CD4-positive, CD25-positive, alpha-beta regulatory T cell (primary cell): Measurements from ENCODE around the gene CPS1. TPM values are rescaled to one million over a fixed set of nuclear protein-coding genes. Genes with fewer than 3 reads are reported as not detected.
A peak's percentile ranks its signal among the peaks of the same experiment; 100 is the strongest.

Experiments
- ATAC-seq, 2 donors: fragments of 150-1000 bp; cut with Tn5 transposase; one replicate each; pipeline ENCODE4 v1.10.0; 2021; ENCODE audit warnings: low read depth in 2 of 2, moderate number of reproducible peaks in 2 of 2, moderate library complexity in 1 of 2
- DNase-seq, 3 donors: peaks; one replicate each; pipeline versions ENCODE4 v3.0.0 to v3.0.0-alpha.2; 2012 to 2022; ENCODE audit warnings: mixed read lengths in 1 of 3
- H3K27ac ChIP-seq: one replicate; pipeline ENCODE4 v1.7.0; 2013; ENCODE audit warnings: mild to moderate bottlenecking, low read length; ENCODE audit not compliant: insufficient read depth, poor library complexity, severe bottlenecking
- H3K27me3 ChIP-seq: one replicate; pipeline ENCODE4 v1.7.0; 2013; ENCODE audit warnings: low read length; ENCODE audit not compliant: control insufficient read depth, insufficient read depth
- H3K36me3 ChIP-seq: one replicate; pipeline ENCODE4 v1.7.0; 2013; ENCODE audit warnings: mild to moderate bottlenecking, low read length, moderate library complexity; ENCODE audit not compliant: control insufficient read depth, insufficient read depth
- H3K4me1 ChIP-seq: 2 replicates; pipeline ENCODE4 v1.7.0; 2013; ENCODE audit warnings: mild to moderate bottlenecking, low read length; ENCODE audit not compliant: insufficient read depth, control insufficient read depth, poor library complexity, severe bottlenecking
- H3K4me3 ChIP-seq: one replicate; pipeline ENCODE4 v1.7.0; 2013; ENCODE audit warnings: low read depth, mild to moderate bottlenecking, low read length, moderate library complexity
- H3K9me3 ChIP-seq, 2 experiments: 1 replicate in 1 of 2; 2 replicates in 1 of 2; pipeline ENCODE4 v1.7.0; 2013; ENCODE audit warnings: low read length in 2 of 2, mild to moderate bottlenecking in 1 of 2, moderate library complexity in 1 of 2; ENCODE audit not compliant: control insufficient read depth in 2 of 2
- H3K27ac Mint-ChIP-seq, 3 donors: one replicate each; pipeline ENCODE4 v1.8.0; 2020 to 2022; ENCODE audit warnings: mild to moderate bottlenecking in 3 of 3, mixed read lengths in 3 of 3, moderate library complexity in 2 of 3
- H3K27me3 Mint-ChIP-seq: one replicate; pipeline ENCODE4 v1.8.0; 2022; ENCODE audit warnings: mild to moderate bottlenecking, mixed read lengths
- H3K36me3 Mint-ChIP-seq: one replicate; pipeline ENCODE4 v1.8.0; 2020; ENCODE audit warnings: mixed read lengths
- H3K4me1 Mint-ChIP-seq, 4 donors: one replicate each; pipeline ENCODE4 v1.8.0; 2020 to 2022; ENCODE audit warnings: mixed read lengths in 4 of 4, mild to moderate bottlenecking in 1 of 4
- H3K4me3 Mint-ChIP-seq, 4 donors: one replicate each; pipeline ENCODE4 v1.8.0; 2020 to 2022; ENCODE audit warnings: mild to moderate bottlenecking in 4 of 4, mixed read lengths in 4 of 4, moderate library complexity in 3 of 4
- H3K9me3 Mint-ChIP-seq, 7 donors: one replicate each; pipeline ENCODE4 v1.8.0; 2020 to 2022; ENCODE audit warnings: mixed read lengths in 7 of 7, mild to moderate bottlenecking in 3 of 7, moderate library complexity in 2 of 7
- polyA plus RNA-seq, 4 donors: library from polyadenylated mRNA; unstranded; fragments of 300-500 nt; fragmentation: Illumina TruSeq; gene quantifications; one replicate each; pipeline ENCODE4 v1.2.3, GENCODE V29; 2021
- total RNA-seq: library from RNA; stranded (reverse); gene quantifications from one replicate; pipeline ENCODE4 v1.2.3, GENCODE V29; 2022

Gene CPS1
- total and polyA plus RNA-seq, 5 donors from 2014 or later: 0.59 TPM; not detected in 4

GRCh38 chr2:210617318-210617717 is 60.9 kb downstream of the CPS1 start:
- no peak for DNase-seq
- H3K4me3 ChIP-seq: no peak overlapping the region
- Mint-ChIP-seq H3K4me1 (no peaks in the 10 kb centered on the region), H3K4me3 (no peak overlapping the region), H3K36me3 (no peaks in the 10 kb centered on the region), H3K27ac (no peak overlapping the region), H3K27me3 (no peaks in the 10 kb centered on the region), H3K9me3 (peaks cover 0 to 3% (median 0%) of the 10 kb centered on the region in 7 donors)
- H3K4me1 ChIP-seq: no peaks in the 10 kb centered on the region
- no peak for ATAC-seq
- no peaks in the 10 kb centered on the region for H3K27me3 ChIP-seq
- no peaks in the 10 kb centered on the region for H3K9me3 ChIP-seq
- no peaks in the 10 kb centered on the region for H3K36me3 ChIP-seq
- no peak overlapping the region for H3K27ac ChIP-seq

DNA sequence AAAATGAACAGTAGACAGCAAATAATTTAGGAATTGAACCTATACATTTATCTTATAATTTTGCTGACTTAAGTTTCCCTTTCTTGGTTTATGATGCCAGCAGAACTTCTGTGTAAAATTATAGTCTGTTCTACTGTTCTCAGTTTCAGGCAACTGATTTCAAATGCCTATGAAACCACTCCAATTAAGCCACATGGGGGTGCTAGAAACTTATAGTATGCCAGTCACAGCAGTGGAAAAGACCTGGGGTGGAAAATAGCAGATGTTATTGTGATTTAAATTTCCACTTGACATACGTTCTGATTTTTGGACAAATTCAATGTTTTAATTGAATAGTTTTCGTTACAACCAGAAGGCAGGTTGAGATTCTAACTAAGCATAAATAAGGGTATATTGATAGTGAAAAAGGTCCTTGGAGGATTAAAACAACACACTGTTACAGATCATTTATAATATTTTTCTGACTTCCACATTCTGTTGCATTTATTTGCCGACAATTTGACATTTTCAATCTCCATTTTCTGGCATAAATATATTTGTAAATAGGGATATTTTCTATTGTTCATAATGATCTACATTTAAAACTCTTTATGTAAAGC is 61.4 kb downstream of the CPS1 start:
- no peak overlapping the region for H3K27ac Mint-ChIP-seq
- peak in 1 of 3 donors; percentile 8 for DNase-seq

GRCh38 chr2:210620456-210620855 is 64.1 kb downstream of the CPS1 start:
- no peaks in the 10 kb centered on the region for H3K9me3 ChIP-seq
- Mint-ChIP-seq H3K27me3 (no peaks in the 10 kb centered on the region), H3K4me3 (no peak overlapping the region), H3K36me3 (no peaks in the 10 kb centered on the region), H3K4me1 (no peaks in the 10 kb centered on the region), H3K27ac (no peak overlapping the region), H3K9me3 (no peaks in the 10 kb centered on the region)
- no peaks in the 10 kb centered on the region for H3K27me3 ChIP-seq
- no peak for ATAC-seq
- no peak overlapping the region for H3K4me3 ChIP-seq
- DNase-seq: no peak
- H3K27ac ChIP-seq: no peak overlapping the region
- H3K4me1 ChIP-seq: no peaks in the 10 kb centered on the region
- no peaks in the 10 kb centered on the region for H3K36me3 ChIP-seq

More for the DNA sequence above, 61.4 kb downstream of the CPS1 start:
- no peaks in the 10 kb centered on the region for H3K27me3 Mint-ChIP-seq
- no peaks in the 10 kb centered on the region for H3K4me1 Mint-ChIP-seq
- H3K36me3 Mint-ChIP-seq: no peaks in the 10 kb centered on the region
- H3K4me3 Mint-ChIP-seq: no peak overlapping the region
- H3K27ac ChIP-seq: no peak overlapping the region
- H3K36me3 ChIP-seq: no peaks in the 10 kb centered on the region
- no peak for ATAC-seq
- H3K4me3 ChIP-seq: no peak overlapping the region
- H3K4me1 ChIP-seq: no peaks in the 10 kb centered on the region
- H3K9me3 ChIP-seq: no peaks in the 10 kb centered on the region
- peaks cover 0 to 3% (median 0%) of the 10 kb centered on the region in 7 donors for H3K9me3 Mint-ChIP-seq
- no peaks in the 10 kb centered on the region for H3K27me3 ChIP-seq

GRCh38 chr2:210623506-210623905 is 67.1 kb downstream of the CPS1 start:
- Mint-ChIP-seq H3K36me3 (no peaks in the 10 kb centered on the region), H3K4me1 (no peaks in the 10 kb centered on the region), H3K4me3 (no peak overlapping the region), H3K9me3 (no peaks in the 10 kb centered on the region), H3K27ac (no peak overlapping the region), H3K27me3 (no peaks in the 10 kb centered on the region)
- H3K27ac ChIP-seq: no peak overlapping the region
- H3K4me1 ChIP-seq: no peaks in the 10 kb centered on the region
- DNase-seq (no peak), ATAC-seq (no peak)
- no peak overlapping the region for H3K4me3 ChIP-seq
- no peaks in the 10 kb centered on the region for H3K27me3 ChIP-seq
- no peaks in the 10 kb centered on the region for H3K9me3 ChIP-seq
- no peaks in the 10 kb centered on the region for H3K36me3 ChIP-seq

DNA sequence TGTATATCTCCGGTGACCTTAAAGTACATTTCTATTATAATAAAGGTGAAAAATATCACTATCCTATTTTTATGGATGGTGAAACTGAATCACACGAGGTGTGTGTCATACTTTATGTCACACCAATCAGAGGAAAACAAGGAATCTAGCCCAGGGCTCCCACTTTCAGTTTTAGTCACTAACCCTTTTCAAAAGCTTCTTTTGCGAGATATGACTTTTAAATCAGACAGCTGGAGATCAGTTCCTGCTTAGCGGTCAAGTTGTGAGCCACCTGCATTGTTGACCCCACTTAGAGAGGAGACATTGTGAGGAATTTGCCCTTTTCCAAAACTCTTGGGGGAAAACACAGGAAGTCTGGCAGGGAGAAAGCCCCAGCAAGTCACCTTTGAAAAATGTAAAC is 70.5 kb downstream of the CPS1 start:
- ATAC-seq: no peak

DNA sequence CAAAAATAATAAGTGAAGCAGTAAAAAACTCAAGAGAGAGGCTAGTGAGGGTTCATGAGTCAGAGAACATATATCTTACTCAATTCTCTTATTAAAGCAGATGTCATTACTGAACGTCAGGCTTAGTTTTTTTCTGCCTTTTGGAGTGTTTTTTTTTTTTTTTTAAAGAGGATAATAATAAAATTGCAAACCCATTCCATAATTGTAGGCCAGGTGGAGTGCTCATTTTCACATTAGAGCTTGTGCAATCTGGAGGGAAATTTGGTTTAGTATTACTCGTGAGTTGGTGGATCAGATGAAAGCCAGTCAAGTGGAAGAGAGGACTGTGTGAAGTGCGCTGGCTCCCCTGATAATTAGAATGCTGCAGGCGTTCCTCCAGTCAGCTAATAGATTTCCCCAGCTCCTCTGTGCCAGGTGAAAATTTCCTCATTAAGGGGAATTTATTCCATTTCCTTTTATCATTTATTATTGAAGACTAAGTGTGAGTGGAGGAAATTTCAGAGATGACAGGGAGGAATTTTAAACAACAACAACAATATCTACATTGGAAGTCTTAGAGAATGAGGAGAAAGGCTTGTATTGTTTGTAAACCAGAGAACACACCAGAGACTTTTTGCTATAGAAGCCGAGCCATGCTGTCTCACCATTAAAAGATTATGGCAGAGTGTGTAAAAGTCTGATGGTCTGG is 74.6 kb downstream of the CPS1 start:
- Histone ChIP-seq H3K27me3 (no peaks in the 10 kb centered on the region), H3K4me3 (no peak overlapping the region), H3K36me3 (no peaks in the 10 kb centered on the region), H3K4me1 (no peaks in the 10 kb centered on the region), H3K27ac (no peak overlapping the region), H3K9me3 (no peaks in the 10 kb centered on the region)
- no peaks in the 10 kb centered on the region for H3K36me3 Mint-ChIP-seq
- H3K27ac Mint-ChIP-seq: no peak overlapping the region
- H3K9me3 Mint-ChIP-seq: peaks cover 0 to 2% (median 0%) of the 10 kb centered on the region in 7 donors
- H3K4me3 Mint-ChIP-seq: no peak overlapping the region
- no peaks in the 10 kb centered on the region for H3K27me3 Mint-ChIP-seq
- ATAC-seq (no peak), DNase-seq (no peak)
- H3K4me1 Mint-ChIP-seq: no peaks in the 10 kb centered on the region

More for the DNA sequence above, 70.5 kb downstream of the CPS1 start:
- H3K4me3 ChIP-seq: no peak overlapping the region
- no peaks in the 10 kb centered on the region for H3K9me3 Mint-ChIP-seq
- no peak overlapping the region for H3K27ac ChIP-seq
- no peaks in the 10 kb centered on the region for H3K4me1 ChIP-seq
- no peaks in the 10 kb centered on the region for H3K36me3 ChIP-seq
- H3K4me3 Mint-ChIP-seq: no peak overlapping the region
- no peak for DNase-seq
- no peaks in the 10 kb centered on the region for H3K4me1 Mint-ChIP-seq
- H3K9me3 ChIP-seq: no peaks in the 10 kb centered on the region
- no peaks in the 10 kb centered on the region for H3K27me3 ChIP-seq
- no peaks in the 10 kb centered on the region for H3K27me3 Mint-ChIP-seq
- H3K27ac Mint-ChIP-seq: no peak overlapping the region
- H3K36me3 Mint-ChIP-seq: no peaks in the 10 kb centered on the region

DNA sequence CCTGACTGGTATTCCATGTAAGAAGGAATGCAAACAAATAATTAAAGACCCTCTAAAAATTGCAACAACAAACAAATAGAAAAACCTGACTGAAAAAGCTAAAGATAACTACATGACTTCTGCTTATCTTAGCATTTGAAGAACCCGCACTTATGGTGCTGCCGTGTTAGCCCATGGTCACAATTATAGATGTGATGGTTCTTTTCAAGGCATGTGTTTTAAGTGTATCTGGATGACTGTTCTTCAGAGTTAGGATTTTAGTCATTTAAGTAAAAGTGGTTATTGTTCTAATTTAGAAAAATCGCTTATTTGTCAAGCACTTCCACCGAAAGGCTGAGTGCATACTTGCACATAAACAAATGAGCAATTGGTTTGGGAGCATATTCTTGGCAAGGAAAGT is 77.3 kb downstream of the CPS1 start:
- ATAC-seq (no peak), DNase-seq (no peak)
- Mint-ChIP-seq H3K27ac (no peak overlapping the region), H3K36me3 (no peaks in the 10 kb centered on the region), H3K4me1 (no peaks in the 10 kb centered on the region), H3K27me3 (no peaks in the 10 kb centered on the region), H3K4me3 (no peak overlapping the region), H3K9me3 (peaks cover 0 to 3% (median 0%) of the 10 kb centered on the region in 7 donors)
- H3K27ac ChIP-seq: no peak overlapping the region
- H3K4me3 ChIP-seq: no peak overlapping the region
- no peaks in the 10 kb centered on the region for H3K36me3 ChIP-seq
- no peaks in the 10 kb centered on the region for H3K27me3 ChIP-seq
- H3K9me3 ChIP-seq: no peaks in the 10 kb centered on the region
- no peaks in the 10 kb centered on the region for H3K4me1 ChIP-seq

DNA sequence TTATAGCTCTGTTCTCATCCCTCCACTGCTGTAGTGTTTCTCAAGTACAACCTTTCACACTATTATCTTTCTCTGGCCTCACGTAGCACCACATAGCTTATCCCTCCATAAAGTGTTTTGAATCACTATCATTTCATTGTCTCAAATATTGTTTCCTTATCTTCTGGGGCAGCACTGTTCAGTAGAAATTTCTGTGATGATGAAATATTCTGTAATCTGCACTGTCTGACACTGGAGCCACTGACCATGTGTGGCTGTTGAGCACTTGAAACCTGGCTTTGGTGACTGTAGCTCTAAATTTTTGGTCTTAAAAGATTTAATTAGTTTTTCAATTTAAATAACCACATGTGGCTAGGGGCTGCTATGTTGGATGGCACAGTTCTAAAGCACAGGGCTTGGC is 78.9 kb downstream of the CPS1 start:
- Mint-ChIP-seq H3K36me3 (no peaks in the 10 kb centered on the region), H3K27me3 (no peaks in the 10 kb centered on the region), H3K4me3 (no peak overlapping the region), H3K4me1 (no peaks in the 10 kb centered on the region), H3K9me3 (peaks cover 0 to 3% (median 0%) of the 10 kb centered on the region in 7 donors), H3K27ac (no peak overlapping the region)
- DNase-seq (no peak), ATAC-seq (no peak)
- Histone ChIP-seq H3K4me3 (no peak overlapping the region), H3K27me3 (no peaks in the 10 kb centered on the region), H3K4me1 (no peaks in the 10 kb centered on the region), H3K9me3 (no peaks in the 10 kb centered on the region), H3K36me3 (no peaks in the 10 kb centered on the region), H3K27ac (no peak overlapping the region)
